DMS53 treated with DMSO at 0.1 percent for 48 hours (cell line): ENCODE measurements around the gene EFCAB8.
A peak's percentile ranks its signal among the peaks of the same experiment; 100 is the strongest.

Source experiments
- DNase-seq: peaks from one replicate; lab custom pipeline; 2025; ENCODE audit not compliant: unreplicated experiment; lab: John Stamatoyannopoulos, UW

EFCAB8 gene

GRCh38 chr20:32858701-32859372, at the start of gene EFCAB8:
TSS of gene EFCAB8 (plus strand) at chr20:32858923. CDS start at chr20:32863793, 4,870 bp downstream.
- no peak for DNase-seq

- no peak for DNase-seq
Measured at GRCh38 chr20:32809907-32810306, 48.8 kb upstream of the EFCAB8 start.

- DNase-seq, result no peak
Measured at GRCh38 chr20:32810941-32811340, 47.8 kb upstream of the EFCAB8 start.

- no peak for DNase-seq
Measured at GRCh38 chr20:32811886-32812285, 46.8 kb upstream of the EFCAB8 start.

GRCh38 chr20:32819992-32820697, 38.6 kb upstream of the EFCAB8 start:
- DNase-seq, result no peak

GRCh38 chr20:32820698-32821377, 37.9 kb upstream of the EFCAB8 start:
- no peak for DNase-seq

GRCh38 chr20:32822225-32822624, 36.5 kb upstream of the EFCAB8 start:
- no peak for DNase-seq

GRCh38 chr20:32823078-32823477, 35.6 kb upstream of the EFCAB8 start:
- DNase-seq, result no peak

GRCh38 chr20:32823737-32824588, 34.8 kb upstream of the EFCAB8 start:
- no peak for DNase-seq

- peak; percentile 7 for DNase-seq
Measured at GRCh38 chr20:32828029-32828680, 30.6 kb upstream of the EFCAB8 start.

GRCh38 chr20:32829311-32830005, 29.3 kb upstream of the EFCAB8 start:
- no peak for DNase-seq

GRCh38 chr20:32830437-32830836, 28.3 kb upstream of the EFCAB8 start:
- DNase-seq, result no peak

- no peak for DNase-seq
Measured at GRCh38 chr20:32831982-32832381, 26.7 kb upstream of the EFCAB8 start.

GRCh38 chr20:32832664-32833063, 26.1 kb upstream of the EFCAB8 start:
- no peak for DNase-seq

GRCh38 chr20:32834972-32835371, 23.8 kb upstream of the EFCAB8 start:
- DNase-seq, result no peak

GRCh38 chr20:32837157-32837556, 21.6 kb upstream of the EFCAB8 start:
- no peak for DNase-seq

GRCh38 chr20:32839227-32839981, 19.3 kb upstream of the EFCAB8 start:
- DNase-seq, result no peak

- no peak for DNase-seq
Measured at GRCh38 chr20:32839982-32840285, 18.8 kb upstream of the EFCAB8 start.

- no peak for DNase-seq
Measured at GRCh38 chr20:32841174-32841573, 17.5 kb upstream of the EFCAB8 start.

- DNase-seq, result no peak
Measured at GRCh38 chr20:32841632-32842031, 17.1 kb upstream of the EFCAB8 start.
